ENCODE results near the gene EIF2AK2.
"Not testable (repeated sequence)": the region's sequence is repeated elsewhere in the genome, so short reads cannot be mapped to it uniquely, and the experiment has no call there.

EIF2AK2 gene

GRCh38 chr2:37156857-37157714, at the start of gene EIF2AK2:
Gene EIF2AK2, minus strand, starts transcription at chr2:37156980. Its CDS starts 9,174 bp downstream, at chr2:37147806.
- DNase-seq = peak; percentile 49 to 91

DNA sequence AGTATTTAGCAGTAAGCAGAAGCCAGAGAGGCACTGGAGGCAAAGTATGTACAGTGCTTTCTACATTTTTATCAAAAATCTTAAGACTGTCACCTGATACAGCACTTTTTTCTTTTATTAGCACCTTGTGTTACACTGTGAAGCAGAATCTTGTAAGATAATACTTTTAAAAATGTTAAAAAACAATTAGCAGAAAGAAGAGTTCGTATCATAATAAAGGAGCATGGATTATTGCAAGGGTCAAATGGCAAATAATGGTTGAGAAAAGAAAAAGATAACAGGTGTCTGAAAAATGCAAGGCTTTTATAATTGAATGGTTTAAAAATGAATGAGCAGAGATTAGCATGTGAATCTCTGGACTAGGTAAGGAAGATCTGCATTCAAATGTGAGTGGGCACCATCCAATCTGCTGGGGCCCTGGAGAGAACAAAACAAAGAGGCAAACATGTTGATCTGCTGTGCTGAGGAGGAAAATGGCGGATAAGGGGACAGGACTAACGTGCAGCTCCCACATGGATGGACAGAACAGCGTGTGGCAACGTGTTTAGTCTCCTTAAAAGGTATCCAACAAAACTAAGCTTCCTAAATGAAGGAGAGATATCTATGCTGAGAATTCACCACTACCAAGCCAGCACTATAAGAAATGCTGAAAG, 49.0 kb upstream of the EIF2AK2 start:
- no peak for DNase-seq

- DNase-seq = not testable (repeated sequence)
Observed at GRCh38 chr2:37205071-37205661, 48.4 kb upstream of the EIF2AK2 start.

DNA sequence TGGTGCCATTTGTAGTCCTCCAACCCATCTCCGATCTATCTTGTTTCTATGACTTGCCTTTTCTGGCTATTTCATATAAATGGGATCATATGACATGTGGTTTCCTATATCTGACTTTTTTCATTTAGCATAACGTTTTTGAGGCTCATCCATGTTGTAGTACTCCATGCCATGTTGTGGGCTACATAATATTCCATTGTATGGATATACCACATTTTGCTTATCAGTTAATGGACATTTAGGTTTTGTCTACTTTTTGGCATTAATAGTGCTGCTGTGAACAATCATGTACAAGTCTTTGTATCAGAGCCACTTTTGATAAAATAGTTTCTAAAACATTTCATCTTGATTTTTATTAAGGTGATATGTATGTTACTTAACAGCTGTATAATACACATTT, 46.9 kb upstream of the EIF2AK2 start:
- no peak for DNase-seq

- DNase-seq = no peak
Observed at GRCh38 chr2:37201766-37202165, 45.0 kb upstream of the EIF2AK2 start.

GRCh38 chr2:37201208-37201607, 44.4 kb upstream of the EIF2AK2 start:
- DNase-seq = no peak

- no peak for DNase-seq
Observed at GRCh38 chr2:37198681-37199065, 41.9 kb upstream of the EIF2AK2 start.

GRCh38 chr2:37196320-37197195, 39.8 kb upstream of the EIF2AK2 start, which contains the start of gene CEBPZOS:
Gene CEBPZOS, plus strand, starts transcription at chr2:37196496. Its CDS starts 3,209 bp downstream, at chr2:37199705.
- peak; percentile 54 to 80 for DNase-seq

DNA sequence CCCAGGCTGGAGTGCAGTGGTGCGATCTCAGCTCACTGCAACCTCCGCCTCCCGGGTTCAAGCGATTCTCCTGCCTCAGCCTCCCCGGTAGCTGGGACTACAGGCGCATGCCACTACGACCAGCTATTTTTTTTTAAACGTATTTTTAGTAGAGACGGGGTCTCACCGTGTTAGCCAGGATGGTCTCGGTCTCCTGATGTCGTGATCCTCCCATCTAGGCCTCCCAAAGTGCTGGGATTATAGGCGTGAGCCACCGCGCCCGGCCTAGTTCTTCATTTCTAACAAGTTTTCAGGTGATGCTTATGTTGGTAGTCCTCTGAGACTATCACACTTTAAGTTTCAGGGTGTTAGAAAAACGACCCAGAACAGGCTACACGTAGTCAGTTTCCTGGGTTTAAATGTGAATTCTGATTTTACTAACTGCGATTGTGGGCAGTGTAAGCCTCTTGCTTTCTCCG, 39.1 kb upstream of the EIF2AK2 start:
- not testable (repeated sequence) for DNase-seq

GRCh38 chr2:37192551-37192950, 35.8 kb upstream of the EIF2AK2 start:
- no peak for DNase-seq

DNA sequence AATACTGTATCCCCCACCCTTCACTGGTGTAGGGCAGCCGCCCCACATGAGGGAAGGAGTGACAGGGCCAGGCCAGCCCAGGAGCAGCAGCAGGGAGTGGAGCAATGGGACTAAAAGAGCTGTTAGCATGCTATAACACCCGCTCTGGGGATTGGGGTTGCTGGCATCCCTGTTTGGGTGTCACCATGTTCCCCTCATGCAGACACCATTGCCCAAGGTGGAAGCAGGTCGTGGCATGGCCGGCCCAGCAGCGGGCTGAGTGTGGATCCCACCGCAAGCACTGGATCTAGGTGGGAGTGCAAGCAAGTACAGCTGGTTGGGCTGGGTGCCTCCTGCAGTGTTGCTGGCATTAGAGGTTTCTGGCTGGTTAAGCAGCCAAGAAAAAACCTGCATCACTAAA, 35.0 kb upstream of the EIF2AK2 start:
- DNase-seq = no peak

DNA sequence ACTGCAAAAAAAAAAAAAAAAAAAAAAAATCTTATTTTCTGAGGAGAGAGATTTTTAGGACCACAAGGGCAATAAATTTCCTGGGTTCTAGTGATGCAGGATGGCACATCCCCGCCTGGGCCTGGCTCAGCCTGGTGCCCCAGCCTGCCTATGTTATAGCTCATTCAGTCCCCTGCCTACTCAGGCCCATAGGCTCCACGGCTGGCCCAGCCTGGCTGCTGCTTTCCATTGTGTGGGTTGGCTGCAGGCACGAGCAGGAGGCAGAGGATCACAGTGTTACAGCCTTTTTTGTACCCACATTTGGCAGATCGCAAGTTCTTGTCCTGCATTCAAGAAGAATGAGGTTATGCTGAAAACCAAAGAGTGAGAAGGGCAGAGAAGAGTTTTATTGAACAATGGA, 34.5 kb upstream of the EIF2AK2 start:
- no peak for DNase-seq

DNA sequence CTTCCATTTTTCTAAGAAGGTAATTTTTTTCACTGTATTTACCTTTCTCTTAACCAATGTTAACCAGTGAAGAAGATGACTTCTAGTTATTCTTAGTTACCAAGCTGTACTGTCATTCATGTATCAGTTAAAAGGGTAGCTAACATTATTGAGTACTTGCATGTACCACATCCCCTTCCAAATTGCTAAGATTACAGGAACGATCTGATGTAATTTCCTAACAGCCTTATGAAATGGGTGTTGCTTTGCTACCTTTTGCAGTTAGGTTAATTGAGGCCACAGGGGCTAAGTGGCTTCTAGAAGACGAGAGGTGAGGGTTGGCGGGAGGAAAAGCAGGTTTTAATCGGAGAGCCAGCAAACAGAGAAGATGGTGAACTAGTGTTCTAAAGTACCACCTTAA, 33.5 kb upstream of the EIF2AK2 start:
- DNase-seq = no peak

- no peak for DNase-seq
Observed at GRCh38 chr2:37189452-37190153, 32.8 kb upstream of the EIF2AK2 start.

GRCh38 chr2:37188570-37188969, 31.8 kb upstream of the EIF2AK2 start, which contains the start of gene SULT6B1:
Gene SULT6B1, minus strand, starts transcription at chr2:37188670. Its CDS starts 30 bp downstream, at chr2:37188640.
- DNase-seq = no peak

- DNase-seq = no peak
Observed at GRCh38 chr2:37181726-37182684, 25.2 kb upstream of the EIF2AK2 start.

DNA sequence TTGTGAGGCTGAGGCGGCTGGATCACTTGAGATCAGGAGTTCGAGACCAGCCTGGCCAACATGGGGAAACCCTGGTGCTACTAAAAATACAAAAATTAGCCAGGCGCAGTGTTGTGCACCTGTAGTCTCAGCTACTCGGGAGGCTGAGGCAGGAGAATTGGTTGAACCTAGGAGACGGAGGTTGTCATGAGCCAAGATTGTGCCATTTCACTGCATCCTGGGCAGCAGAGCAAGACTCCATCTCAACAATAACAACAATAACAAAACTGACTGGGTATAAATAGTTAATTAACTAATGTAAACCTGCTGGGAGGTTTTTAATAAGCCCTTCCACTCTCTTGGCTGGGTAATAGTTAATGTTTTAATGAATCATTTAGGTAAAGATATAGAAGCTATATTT, 23.9 kb upstream of the EIF2AK2 start:
- no peak for DNase-seq

- DNase-seq = no peak
Observed at GRCh38 chr2:37180006-37180639, 23.3 kb upstream of the EIF2AK2 start.

- DNase-seq = no peak
Observed at GRCh38 chr2:37173741-37174140, 17.0 kb upstream of the EIF2AK2 start.

- DNase-seq = no peak
Observed at GRCh38 chr2:37171624-37171950, 14.8 kb upstream of the EIF2AK2 start.

Data from NCI-H526 (cell line).